Medulla oblongata (tissue), 1 donor: ENCODE results near the gene TIMP3.

Source experiments
- DNase-seq: peaks from one replicate; pipeline ENCODE4 v3.0.0-alpha.2; 2015; ENCODE audit errors: extremely low spot score

The TIMP3 gene

DNA sequence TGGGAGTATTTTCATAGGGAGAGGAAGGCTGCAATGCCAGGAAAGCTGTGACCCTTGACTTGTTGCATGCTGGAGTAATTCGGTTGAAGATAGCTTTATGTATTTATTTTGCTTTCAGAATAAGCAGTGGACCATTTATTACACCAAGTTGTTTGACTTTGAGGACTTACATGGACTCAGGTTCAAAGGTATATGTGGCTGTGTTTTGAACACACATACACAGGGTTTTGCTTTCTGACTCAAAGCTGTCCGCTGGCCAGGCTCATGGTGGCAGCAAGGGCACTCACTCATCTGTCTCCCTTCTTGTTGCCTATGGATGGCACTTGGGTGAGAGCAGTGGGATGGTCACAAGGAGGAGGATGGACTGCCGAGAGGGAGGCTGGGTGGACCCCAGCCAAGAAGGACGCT lies 6.5 kb downstream of the TIMP3 start:
- DNase-seq, result no peak

DNA sequence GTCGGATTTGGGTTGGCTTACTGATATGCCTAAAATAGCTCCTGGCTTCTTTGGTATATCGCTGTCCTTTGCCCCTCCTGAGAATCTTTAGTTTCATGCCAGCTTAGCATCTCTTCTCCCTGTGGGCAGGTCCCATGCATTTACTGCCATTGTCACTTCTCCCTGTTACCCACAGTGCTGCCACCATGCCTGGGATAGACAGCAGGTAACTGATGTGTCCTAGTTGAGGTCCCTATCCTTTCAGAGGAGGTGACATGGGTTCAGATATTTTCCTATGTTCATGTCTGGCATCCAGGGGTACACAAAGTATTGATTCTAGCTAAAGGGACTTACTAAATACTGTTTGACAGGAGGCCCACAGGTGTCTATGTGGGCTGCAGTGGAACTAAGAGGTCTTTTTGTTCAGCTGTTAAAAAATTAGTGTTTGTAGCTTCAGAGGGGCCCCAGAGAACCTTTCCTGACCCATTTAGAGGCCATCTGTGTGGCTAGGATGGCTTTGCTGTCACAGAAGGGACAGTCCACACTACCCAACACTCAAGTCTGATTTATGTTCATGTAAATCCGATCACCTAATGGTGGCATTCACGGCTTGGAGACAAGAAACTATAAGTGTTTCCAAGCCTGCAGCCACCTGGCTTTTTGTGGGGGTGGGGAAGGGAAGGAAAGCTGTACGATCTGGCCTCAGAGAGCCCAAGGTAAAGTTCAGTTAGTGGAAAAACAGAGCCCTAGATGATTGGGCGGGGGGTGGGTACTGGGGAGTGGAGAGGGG lies 8.5 kb downstream of the TIMP3 start:
- no peak for DNase-seq

DNA sequence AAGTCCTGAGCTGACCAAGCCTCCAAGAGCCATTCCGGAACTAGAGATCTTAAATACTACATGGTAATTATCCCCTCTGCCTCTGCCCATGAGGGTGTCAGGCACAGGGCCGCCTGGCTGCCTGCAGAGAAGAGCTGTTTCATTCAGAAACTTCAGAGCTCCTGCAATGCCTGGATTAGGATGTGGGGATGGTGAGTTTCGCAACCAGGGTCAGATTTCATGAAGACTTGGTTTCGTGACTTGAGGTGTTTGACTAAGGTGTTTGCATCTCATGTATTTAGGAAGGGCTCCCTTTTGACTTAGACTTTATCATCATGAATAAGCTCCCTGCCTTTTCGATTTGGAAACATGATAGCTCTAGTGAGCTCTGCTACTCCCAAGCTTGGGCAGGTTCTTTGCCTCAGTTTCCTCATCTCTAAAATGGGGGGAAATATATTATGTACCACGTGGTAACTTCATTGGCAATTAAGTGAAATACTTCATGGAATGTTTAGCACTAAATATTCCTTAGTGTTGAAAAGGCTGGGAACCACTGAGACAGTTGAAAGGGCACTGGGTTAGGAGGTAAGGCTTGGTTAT lies 9.1 kb downstream of the TIMP3 start:
- DNase-seq, result no peak

DNA sequence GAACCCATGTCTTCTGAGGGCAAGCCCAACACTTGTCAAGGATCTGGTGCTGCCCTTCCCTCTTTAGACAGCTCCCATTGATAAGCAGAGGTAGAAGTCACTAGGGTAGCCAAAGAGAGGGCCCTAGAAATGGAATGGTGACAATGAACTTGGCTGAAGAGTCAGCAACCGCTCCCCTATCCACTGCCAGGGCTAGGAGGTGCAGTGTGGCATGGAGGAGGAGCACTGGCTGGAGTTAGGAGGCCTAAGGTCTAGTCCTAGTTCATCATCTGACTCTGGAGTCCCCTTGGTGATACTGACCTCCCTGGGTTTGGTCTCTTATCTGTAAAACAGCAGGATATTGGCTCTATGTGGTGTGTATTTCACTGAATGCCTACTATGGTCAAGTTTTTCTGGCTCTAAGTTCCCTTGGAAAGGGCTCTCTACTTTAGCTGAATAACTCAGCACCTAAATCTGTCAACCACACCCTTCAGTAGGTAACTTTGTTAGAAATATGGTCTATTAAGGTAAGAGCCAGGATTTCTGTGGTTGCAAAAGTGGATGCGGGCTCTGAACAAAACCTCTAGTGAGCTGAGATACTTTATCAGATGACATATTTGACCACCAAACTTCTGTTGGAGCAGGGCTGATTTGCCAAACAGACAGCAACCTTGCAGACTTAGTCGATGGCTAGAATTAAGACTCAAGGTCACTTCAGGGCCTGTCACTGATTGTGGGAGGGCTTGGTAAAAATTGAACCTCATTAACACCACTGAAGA lies 10.5 kb downstream of the TIMP3 start:
- DNase-seq, result no peak

DNA sequence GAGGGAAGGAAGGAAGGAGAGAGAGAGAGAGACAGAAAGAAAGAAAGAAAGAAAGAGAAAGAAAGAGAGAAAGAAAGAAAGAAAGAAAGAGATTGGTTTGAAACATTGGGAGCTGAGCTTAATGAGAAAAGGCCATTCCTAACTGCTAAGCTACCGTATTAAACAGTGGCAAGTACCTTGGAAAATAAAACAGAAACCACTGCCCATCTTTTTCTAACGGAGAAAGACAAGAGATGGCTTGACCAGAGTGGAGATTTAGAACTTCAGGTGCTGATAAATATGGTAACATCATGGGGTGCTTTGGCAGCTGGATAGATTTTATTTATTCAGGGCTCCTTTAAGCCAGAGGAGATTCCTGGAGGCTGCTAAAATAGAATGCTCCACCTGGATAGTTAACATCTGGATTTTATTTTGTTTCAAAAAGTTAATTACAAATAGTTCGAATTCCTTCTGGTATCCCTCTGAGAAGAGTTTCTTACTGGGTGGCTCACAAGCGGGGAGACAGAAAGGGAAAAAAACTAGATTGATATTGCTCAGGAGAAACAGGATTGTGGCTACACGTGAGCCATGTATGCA lies 12.9 kb downstream of the TIMP3 start:
- no peak for DNase-seq

DNA sequence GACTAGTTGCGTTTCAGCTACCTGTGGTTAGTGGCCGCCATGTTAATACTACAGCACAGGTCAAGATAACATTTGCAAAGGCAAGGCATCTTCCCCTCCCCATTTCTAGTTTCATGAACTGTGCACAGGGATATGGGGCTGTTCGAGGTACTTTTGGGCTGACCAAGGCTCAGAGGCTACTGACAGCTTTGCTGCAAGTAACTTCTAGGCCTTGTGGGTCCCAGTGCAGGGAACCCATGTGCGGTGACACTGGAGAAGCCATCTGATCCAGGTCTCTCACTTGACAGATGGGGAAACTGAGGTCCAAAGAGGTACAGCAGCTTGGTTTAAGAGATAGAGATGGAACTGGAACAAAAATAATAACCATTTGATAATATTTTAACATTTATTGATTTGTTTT lies 13.6 kb downstream of the TIMP3 start:
- DNase-seq, result no peak

DNA sequence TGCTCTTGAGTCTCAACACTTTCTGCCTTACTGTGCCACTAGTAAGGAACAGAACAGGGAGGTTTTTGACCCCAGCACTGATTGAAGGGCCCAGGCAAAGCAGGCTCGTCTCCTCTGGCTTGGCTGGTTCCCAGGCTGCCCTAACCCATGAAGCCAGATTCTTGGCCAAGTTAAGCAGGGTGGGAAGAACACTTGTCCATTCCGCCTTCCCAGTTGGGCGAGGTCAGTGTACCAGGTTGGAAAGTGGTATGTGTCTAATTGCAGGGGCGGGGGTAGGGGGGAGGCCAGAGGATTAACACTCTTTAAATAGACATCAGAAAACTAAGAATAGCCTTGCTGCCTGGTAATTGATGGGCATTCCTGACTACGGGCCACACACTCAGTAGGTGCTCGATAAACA lies 14.4 kb downstream of the TIMP3 start:
- no peak for DNase-seq

DNA sequence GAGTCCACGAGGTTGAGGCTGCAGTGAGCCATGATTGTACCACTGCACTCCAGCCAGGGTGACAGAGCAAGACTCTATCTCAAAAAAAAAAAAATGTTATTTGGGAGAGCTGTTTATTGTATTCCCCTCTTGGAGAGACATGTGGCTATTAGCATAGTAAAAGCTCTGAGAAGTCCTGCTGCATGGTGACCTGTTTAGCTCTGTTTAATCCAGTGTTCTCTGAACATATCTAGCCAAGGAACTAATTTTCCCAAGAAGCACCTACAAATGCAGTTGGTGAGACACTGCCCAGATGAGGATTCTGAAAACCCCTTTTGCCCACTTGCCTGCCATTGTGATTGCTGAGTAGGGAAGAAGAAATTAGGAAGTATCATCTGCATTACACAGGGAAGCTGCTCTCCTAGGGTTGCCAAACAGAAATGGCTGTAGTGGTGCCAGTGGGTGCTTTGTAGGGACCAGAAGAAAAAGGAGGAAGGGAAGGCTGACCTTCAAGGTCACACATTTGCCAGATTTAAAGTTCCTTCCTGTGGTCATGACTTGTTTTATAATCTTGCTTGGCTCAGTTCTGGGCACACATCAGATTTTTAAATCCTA lies 15.7 kb downstream of the TIMP3 start:
- DNase-seq, result no peak

DNA sequence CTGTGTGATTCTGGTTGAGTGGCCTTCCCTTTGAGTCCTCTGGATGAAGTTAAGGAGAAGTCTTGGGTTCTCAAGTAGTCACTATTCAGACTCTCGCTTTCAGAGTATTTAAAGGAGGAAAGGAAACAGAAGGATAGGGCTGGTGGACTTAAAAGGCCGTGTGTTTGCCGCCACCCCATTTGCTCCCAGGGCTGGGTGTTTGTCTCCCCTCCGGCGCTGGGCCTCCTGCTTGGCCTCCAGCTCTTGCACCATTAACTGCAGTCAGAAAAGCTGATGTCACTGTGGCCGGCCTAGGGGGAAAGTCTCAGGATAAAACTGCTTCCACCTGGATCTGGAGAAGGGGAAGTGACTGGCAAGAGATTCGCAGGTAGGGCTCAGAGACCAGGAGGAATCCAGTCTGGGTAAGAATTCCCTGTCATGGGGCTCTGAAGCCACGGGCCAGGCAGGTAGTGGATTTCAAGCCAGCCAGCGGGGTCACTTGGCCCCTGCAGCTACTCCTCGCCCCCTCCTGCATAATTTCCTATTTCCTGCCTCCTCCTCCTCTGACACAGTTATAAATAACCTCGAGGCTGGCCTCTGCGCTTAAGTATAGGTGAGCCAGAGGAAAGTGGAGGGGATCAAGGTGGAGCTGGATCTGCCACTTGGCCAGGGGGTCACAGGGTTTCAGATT lies 17.1 kb downstream of the TIMP3 start:
- DNase-seq, result no peak

DNA sequence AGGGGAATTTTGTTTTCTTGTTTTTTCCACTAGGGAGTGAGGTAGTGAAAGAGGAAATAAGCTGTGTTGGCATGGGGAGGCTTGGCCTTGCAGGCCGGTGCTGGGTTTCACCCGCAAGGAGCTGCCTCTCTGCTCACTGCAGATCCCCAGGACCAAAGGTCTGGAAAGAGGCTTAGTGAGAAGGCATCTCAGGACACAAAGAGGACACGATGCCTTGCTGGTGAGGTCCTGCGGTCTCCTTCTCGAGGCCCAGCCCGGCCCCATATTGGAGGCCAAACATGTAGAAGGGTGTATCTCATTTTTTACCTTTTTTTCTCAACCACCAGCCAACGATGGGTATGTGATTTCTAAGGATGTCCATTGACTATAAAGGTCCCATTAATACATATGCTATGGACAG lies 17.6 kb downstream of the TIMP3 start:
- DNase-seq, result no peak

DNA sequence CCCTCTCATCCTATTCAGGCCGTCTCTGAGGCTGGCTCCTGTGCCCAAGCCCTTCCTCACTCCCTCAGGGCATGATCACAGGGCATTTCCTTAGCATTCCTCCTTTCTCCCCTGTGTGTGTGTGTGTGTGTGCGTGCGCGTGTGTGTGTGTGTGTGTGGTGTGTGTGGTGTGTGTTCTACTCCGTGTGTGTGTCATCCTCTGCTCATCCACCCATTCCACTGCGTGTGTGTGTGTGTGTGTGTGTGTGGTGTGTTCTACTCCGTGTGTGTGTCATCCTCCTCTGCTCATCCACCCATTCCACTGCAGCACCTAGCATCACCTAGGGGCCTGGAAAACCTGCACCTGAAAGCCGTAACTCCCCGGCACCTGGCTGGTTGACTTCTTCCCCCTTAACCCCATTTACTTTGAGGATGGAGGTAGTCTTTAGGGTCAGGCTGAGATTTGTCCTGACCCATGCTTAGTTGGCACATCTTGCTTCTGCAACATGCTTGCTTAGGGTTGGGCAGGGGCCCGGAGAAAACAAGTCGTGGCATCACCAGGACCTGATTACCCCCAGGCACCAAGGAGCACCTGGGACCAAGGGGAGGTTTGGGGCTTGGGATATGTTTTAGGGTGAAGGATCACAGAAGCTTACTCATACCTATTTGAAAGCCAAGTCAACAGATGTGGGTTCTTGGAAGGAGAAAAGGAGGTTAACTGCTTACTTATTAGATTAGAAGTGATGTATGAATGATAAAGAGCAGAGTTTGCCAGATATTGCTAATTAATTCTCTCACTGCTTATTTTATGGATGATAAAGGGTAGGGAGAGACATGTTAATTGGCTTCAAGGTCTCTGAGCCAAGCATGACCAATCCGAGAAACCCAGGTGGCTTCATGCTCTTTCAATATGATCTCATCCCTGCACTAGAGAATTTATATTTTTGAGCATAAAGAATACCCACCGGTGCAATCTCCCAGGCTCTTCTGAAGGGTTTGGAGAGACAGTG lies 18.9 kb downstream of the TIMP3 start:
- DNase-seq, result no peak

DNA sequence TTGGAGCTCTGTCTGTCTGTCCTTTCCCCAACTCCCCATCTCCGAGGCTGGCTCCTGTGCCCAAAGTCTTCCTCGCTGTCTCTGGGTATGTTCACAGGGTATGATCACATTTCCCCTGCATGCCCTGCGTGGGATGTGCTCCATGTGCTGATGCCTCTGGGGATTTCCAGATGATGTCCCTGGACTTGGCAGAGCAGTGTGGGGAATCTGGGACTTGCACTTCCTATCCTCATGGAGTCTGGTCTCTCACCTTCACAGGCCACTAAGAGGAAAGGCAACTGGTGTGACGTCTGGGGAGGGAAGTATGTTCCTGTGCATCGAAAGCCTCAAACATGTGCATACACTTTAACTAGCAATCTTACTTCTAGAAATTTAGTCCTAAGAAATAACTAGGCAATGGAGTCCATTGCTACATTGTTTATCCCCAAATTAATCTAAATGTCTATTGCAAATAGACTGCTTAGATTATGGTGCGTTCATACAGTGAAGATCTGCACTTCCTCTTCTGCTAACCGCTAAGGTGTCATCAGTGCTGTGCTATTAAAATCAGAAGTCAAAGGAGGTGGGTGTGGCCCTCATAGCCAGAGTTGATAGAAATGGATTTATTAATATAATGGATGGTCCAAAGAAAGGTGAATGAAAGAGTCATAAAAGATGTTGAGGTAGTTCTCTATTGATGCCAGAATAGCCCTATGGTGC lies 20.8 kb downstream of the TIMP3 start:
- DNase-seq, result no peak

DNA sequence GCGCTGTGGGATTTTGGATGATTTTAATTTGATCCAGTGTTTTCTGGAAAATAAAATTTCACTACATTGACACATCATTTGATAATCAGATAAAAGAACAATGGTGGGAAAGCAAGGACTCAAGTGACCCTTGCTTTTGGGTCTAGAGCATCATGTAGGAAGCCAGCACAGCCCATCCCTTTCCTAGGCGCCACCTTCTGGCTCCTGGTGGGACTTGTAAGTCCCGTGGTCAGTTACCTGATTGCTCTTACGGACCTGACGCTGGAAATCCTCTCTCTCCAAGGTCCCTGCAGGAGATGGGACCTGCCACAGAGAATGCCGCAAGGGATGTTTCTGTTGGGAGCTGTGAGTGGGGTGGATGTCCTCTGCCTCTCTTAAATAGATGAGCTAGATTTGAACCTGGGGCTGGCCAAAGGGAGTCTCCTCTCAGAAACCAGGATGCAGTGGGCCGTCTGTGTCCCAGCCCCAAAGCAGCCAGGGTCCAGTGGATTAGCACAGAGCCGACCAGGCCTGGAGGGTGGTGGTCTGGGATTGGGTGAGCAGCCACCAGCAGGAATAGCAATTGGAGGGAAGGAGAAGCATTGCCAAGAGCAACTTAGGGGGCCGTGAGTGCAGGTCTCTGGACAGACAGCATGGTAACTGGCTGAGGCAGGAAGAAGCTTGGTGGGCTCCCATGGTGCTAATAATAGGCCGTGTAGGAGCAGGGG lies 21.7 kb downstream of the TIMP3 start:
- DNase-seq, result no peak

DNA sequence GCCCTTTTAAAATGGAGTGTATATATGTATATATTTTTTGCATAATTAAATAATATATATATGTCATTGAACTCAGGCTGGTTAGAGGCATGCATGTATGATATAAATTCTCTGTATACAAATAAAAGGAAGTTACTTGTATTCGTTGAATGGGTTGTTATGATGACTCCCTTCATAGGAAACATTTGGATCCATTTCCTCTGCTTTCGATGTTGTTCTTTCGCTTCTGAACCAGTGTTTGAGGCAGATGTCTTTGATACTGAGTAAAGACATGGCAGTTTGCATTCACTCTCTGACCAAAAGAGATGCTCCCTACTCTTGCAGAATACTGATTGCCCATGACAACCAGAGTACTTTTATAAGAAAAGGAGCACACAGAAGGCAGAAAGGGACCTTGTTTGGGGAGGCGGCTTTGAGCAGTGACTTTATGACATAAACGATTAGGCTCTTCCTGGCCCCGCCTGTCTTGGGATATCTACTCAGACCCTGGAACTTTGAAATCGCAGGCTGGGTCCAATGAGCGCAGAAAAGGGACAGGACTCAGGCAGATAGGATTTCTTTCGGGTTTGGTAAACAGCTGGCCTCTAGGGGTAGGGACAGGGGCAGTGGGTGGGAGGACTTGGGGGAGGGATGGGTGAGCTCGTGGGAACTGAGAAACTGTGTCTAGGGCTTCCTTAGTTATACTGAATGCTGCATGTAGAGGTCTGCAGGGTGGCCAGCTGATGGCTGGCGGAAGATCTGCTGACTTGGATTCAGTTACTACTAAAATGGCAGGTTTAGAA lies 23.2 kb downstream of the TIMP3 start:
- no peak for DNase-seq

DNA sequence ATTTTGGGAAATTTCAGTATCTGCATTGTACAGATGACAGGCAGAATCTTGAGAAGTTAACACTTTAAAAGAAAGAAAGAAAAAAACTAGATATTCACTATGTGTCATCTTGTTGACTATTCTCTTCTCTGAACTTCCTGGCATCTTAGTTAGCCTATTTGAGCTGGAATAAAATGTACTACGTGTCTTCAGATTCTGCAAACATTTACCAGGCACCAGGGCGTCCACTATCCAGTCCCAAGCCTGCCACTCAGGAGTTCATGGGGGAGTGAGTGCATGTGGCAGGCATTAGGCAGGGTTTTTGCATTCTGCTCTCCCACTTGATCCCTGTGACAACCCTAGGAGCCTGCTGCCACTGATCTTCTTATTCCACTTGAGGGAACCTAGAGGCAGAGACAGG lies 25.0 kb downstream of the TIMP3 start:
- no peak for DNase-seq

DNA sequence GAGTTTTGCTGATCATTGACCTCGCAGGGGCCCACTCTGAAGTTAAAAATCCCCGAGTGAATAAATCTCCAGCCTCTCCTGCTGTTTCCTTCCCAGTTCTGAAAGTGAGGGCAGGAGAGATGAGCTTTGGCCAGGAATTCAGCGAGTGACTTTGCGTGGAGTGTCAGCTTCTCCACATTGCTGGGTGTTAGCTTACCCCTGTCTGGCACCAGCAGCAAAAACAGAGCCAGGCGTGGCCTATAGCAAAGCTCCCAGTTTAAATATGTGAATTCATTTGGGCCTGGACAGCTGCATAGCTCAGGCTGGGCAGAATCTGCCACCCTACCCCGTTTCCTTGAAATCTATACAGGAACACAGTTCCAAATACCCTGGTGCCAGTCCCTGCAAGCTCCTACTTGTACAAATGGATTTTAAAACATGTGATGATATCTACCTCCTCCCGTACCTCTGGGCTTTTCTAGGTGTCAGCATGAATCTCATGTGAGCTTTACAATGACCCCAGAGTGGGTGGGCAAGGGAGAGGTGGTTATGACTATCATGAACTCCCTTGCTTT lies 25.6 kb downstream of the TIMP3 start:
- DNase-seq, result no peak

DNA sequence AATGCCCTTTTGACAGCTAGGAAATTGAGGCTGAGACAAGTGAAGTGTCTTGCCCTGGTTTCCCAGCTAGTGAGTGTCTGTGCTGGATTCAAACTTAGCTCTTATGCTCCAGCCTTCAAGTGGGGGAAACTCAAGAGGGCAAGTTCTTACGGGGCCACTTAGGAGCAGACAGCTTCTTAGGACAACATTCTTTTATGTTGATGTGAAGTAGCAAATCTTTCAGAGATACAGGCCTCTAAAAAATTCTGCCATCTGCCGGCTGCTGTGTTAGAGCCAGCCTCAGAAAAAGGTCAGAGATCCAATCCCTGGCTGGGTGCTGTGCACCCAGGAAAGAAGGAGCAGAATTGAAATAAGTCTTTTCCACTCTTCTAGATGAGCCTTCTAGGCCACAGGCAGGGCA lies 26.6 kb downstream of the TIMP3 start:
- DNase-seq, result peak; percentile 25

DNA sequence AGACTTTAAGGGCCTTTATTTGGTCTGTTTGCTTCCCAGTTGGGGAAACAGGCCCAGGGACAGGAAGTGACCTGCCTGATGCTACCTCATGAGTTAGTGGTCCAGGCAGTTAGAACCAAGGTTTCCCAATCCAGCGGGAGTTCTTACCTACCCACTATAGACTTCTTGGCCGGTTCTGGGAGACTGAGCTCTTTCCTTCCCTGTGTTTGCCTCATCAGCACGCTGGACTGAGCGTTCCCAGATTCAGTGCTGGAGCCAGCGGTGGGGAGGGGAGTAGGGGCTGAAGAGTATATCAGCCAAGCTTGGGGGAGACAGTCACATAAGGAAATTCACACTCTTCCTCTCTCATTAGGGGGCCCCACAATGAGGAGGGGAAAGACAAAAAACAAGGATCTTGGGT lies 27.1 kb downstream of the TIMP3 start:
- peak; percentile 14 for DNase-seq
